Right ventricle myocardium inferior (tissue), 1 donor: ENCODE results near the gene SNPH. TPM values are rescaled to one million over a fixed set of nuclear protein-coding genes. Genes with fewer than 3 reads are reported as not detected.

Experiments used
- ATAC-seq: fragments of 200-7000 bp; cut with Tn5 transposase; one replicate; pipeline ENCODE4 v1.9.1; 2020; ENCODE audit warnings: mild to moderate bottlenecking, moderate library complexity
- DNase-seq: peaks from one replicate; pipeline ENCODE4 v3.0.0; 2021; ENCODE audit errors: missing footprints
- intact Hi-C: fragments of 100-400 bp; cut with DNase I; formaldehyde crosslinking; loops from one replicate; pipeline ENCODE4 v1.11.0; 2022
- total RNA-seq: library from RNA; stranded (reverse); fragmentation: NEBNext Ultra II Directional; extraction: Animal tissue kit (Norgen Biotek cat#: 25700); gene quantifications from one replicate; pipeline ENCODE4 v1.2.1, GENCODE V29; 2021
- donor health status: DM: no; HTN: yes; CAD: no; lungs with severe emphysema.

Gene SNPH
- total RNA-seq, 1 donor from 2014 or later = 8.5 TPM

- peak; percentile 43 for ATAC-seq
- DNase-seq = no peak
- intact Hi-C loops = no loop called here
Measured at GRCh38 chr20:1281279-1282057, 15.4 kb downstream of the SNPH start.

GRCh38 chr20:1282966-1283365, 16.9 kb downstream of the SNPH start:
- intact Hi-C loops = no loop called here
- no peak for ATAC-seq
- DNase-seq = no peak

GRCh38 chr20:1283522-1284510, 17.7 kb downstream of the SNPH start:
- DNase-seq = no peak
- ATAC-seq = no peak
- intact Hi-C loops = no loop called here

- ATAC-seq (no peak), DNase-seq (no peak)
- intact Hi-C loops = no loop called here
Measured at GRCh38 chr20:1286267-1287024, 20.4 kb downstream of the SNPH start.

GRCh38 chr20:1287306-1287705, 21.2 kb downstream of the SNPH start:
- DNase-seq (no peak), ATAC-seq (no peak)
- intact Hi-C loops = no loop called here

- no peak for DNase-seq
- intact Hi-C loops = no loop called here
- peak; percentile 42 for ATAC-seq
Measured at GRCh38 chr20:1287787-1288569, 21.9 kb downstream of the SNPH start.

GRCh38 chr20:1291191-1291741, 25.2 kb downstream of the SNPH start:
- no peak for ATAC-seq
- intact Hi-C loops = no loop called here
- DNase-seq = no peak

GRCh38 chr20:1292620-1293019, 26.5 kb downstream of the SNPH start:
- DNase-seq (no peak), ATAC-seq (no peak)

GRCh38 chr20:1293641-1294379, 27.7 kb downstream of the SNPH start:
- ATAC-seq = no peak
- intact Hi-C loops = no loop called here
- DNase-seq = no peak

More at GRCh38 chr20:1292620-1293019, 26.5 kb downstream of the SNPH start:
- intact Hi-C loops = no loop called here

- ATAC-seq (no peak), DNase-seq (no peak)
- intact Hi-C loops = no loop called here
Measured at GRCh38 chr20:1294497-1294896, 28.4 kb downstream of the SNPH start.

- no peak for DNase-seq
- no peak for ATAC-seq
- intact Hi-C loops = no loop called here
Measured at GRCh38 chr20:1295276-1295930, 29.3 kb downstream of the SNPH start.

GRCh38 chr20:1296117-1296610, 30.1 kb downstream of the SNPH start:
- ATAC-seq (no peak), DNase-seq (no peak)
- intact Hi-C loops = no loop called here

- DNase-seq (no peak), ATAC-seq (no peak)
- intact Hi-C loops = no loop called here
Measured at GRCh38 chr20:1296922-1297321, 30.8 kb downstream of the SNPH start.

GRCh38 chr20:1297486-1297885, 31.4 kb downstream of the SNPH start:
- no peak for ATAC-seq
- no peak for DNase-seq
- intact Hi-C loops = no loop called here

- DNase-seq (no peak), ATAC-seq (no peak)
- intact Hi-C loops = no loop called here
Measured at GRCh38 chr20:1298166-1298565, 32.1 kb downstream of the SNPH start.

GRCh38 chr20:1298888-1299511, 32.9 kb downstream of the SNPH start:
- no peak for DNase-seq
- ATAC-seq = no peak
- intact Hi-C loops = no loop called here
